Measurements from ENCODE around the gene GAS1. TPM values are rescaled to one million over a fixed set of nuclear protein-coding genes. Genes with fewer than 3 reads are reported as not detected.

GAS1 gene
- total RNA-seq, 1 donor from 2014 or later, result 120 TPM

DNA sequence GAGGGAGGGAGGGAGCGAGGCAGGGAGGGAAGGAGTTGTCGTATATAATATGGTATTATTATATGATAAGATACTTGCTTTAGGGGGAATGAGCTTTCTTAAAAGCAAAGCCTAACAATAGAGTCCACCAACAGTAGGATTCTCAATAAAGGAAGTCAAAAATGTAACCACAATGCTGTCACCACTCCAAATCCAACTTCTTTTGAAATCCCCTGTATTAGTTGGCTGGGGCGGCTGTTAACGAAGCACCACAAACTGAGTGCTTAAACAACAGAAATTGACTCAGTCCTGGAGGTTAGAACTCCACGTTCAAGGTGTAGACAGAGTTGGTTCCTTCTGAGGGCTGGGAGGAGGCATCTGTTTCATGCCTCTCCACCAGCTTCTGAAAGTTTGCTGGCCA lies 23.1 kb downstream of the GAS1 start:
- H3K27me3 Mint-ChIP-seq, result peaks cover 14% of the 10 kb centered on the region
- no peak overlapping the region for H3K4me3 Mint-ChIP-seq
- TF ChIP-seq, protein P1, sequence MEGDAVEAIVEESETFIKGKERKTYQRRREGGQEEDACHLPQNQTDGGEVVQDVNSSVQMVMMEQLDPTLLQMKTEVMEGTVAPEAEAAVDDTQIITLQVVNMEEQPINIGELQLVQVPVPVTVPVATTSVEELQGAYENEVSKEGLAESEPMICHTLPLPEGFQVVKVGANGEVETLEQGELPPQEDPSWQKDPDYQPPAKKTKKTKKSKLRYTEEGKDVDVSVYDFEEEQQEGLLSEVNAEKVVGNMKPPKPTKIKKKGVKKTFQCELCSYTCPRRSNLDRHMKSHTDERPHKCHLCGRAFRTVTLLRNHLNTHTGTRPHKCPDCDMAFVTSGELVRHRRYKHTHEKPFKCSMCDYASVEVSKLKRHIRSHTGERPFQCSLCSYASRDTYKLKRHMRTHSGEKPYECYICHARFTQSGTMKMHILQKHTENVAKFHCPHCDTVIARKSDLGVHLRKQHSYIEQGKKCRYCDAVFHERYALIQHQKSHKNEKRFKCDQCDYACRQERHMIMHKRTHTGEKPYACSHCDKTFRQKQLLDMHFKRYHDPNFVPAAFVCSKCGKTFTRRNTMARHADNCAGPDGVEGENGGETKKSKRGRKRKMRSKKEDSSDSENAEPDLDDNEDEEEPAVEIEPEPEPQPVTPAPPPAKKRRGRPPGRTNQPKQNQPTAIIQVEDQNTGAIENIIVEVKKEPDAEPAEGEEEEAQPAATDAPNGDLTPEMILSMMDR (conservative IDR thresholded peaks at IDR 0.05), result no peak
- H3K27ac Mint-ChIP-seq, result no peak overlapping the region
- no peaks in the 10 kb centered on the region for H3K36me3 Mint-ChIP-seq
- H3K9me3 Mint-ChIP-seq, result no peaks in the 10 kb centered on the region
- H3K4me1 Mint-ChIP-seq (ENCODE audit: unreplicated experiment), result peaks cover 35% of the 10 kb centered on the region
- DNase-seq (ENCODE audit: extremely low spot score, unreplicated experiment), result no peak

DNA sequence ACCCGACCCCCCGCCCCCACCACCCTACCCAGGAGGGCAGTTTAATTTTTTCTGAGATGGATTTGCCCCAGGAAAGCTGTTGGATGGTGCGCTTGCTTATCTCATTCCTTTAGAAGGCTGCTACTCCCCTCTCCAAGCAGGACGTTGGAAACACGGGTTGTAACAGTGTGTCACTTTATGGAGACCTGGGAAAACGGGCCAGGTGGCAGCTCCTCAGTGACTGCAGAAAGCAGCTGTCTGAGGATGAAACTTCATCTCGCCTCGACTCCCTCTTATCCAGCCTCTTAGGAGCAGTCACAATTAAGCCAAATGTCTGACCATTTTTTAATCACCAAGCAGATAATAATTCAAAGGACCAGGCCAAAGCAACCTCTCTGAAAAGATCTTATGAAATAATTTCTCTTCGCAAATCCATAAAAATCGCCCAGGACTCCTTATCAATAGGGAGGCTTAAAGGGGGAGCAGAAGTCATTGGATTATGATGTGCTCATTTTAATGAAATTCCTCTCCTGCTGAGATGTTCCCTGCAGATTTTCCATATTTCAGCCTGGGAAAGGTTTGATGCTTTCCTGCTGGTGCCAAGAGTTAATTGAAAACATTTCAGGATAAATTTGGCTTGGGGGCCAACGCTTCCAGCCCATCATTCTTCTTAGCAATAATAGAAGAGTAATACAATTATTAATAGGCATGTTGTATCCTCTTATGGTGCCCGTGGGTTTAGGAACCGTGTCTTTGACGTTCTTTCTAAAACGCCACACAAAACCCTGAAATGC lies 26.0 kb downstream of the GAS1 start:
- DNase-seq (ENCODE audit: extremely low spot score, unreplicated experiment), result no peak
- Mint-ChIP-seq H3K9me3 (no peaks in the 10 kb centered on the region), H3K36me3 (no peaks in the 10 kb centered on the region), H3K27ac (peak overlapping the region; percentile 8), H3K4me3 (peak overlapping the region; percentile 40), H3K4me1 (ENCODE audit: unreplicated experiment) (peaks cover 35% of the 10 kb centered on the region), H3K27me3 (peaks cover 12% of the 10 kb centered on the region)
- TF ChIP-seq, protein P1 (conservative IDR thresholded peaks at IDR 0.05), result no peak

DNA sequence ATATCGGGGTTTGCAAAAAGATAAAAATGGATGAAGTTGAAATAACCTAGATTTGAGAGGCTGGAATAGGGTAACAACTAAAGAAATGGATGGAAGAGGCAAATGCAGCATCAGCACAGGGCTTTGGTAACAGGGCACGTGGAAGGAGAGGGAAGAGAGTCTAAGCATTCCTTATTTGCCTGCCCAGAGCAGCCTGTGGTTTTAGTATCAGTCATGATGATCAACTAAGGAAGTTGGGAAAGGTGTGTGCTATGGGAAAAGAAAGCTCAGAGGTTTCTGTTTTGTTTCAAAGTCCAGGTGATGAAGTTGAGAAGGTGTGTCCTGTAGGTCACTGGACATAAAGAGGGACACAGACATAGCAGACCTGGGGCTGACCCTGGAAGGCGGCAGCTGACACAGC lies 28.8 kb downstream of the GAS1 start:
- TF ChIP-seq, protein P1 (conservative IDR thresholded peaks at IDR 0.05), result no peak
- peaks cover 27% of the 10 kb centered on the region for H3K4me1 Mint-ChIP-seq (ENCODE audit: unreplicated experiment)
- no peaks in the 10 kb centered on the region for H3K36me3 Mint-ChIP-seq
- H3K9me3 Mint-ChIP-seq, result no peaks in the 10 kb centered on the region
- DNase-seq (ENCODE audit: extremely low spot score, unreplicated experiment), result no peak
- peaks cover 6% of the 10 kb centered on the region for H3K27me3 Mint-ChIP-seq
- H3K4me3 Mint-ChIP-seq, result no peak overlapping the region
- no peak overlapping the region for H3K27ac Mint-ChIP-seq

DNA sequence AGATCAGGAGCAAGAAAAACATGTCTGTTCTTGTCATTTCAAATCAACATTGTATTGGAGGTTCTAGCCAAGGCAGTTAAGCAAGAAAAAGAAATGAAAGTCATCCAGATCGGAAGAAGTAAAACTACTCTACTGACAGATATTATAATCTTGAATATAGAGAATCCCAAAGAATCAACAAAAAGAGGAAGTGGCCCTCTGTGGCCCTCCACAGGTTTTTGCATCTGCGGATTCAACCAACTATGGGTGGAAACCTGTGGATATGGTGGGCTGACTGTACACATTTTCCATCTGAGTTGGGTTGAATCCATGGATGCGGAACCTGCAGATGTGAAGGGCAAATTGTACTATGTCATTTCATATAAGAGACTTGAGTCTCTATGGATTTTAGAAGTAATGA lies 35.1 kb downstream of the GAS1 start:
- TF ChIP-seq, protein P1 (conservative IDR thresholded peaks at IDR 0.05), result no peak
- peaks cover 6% of the 10 kb centered on the region for H3K36me3 Mint-ChIP-seq
- H3K27me3 Mint-ChIP-seq, result no peaks in the 10 kb centered on the region
- no peaks in the 10 kb centered on the region for H3K4me1 Mint-ChIP-seq (ENCODE audit: unreplicated experiment)
- DNase-seq (ENCODE audit: extremely low spot score, unreplicated experiment), result no peak
- H3K4me3 Mint-ChIP-seq, result no peak overlapping the region
- no peak overlapping the region for H3K27ac Mint-ChIP-seq
- peaks cover 14% of the 10 kb centered on the region for H3K9me3 Mint-ChIP-seq

DNA sequence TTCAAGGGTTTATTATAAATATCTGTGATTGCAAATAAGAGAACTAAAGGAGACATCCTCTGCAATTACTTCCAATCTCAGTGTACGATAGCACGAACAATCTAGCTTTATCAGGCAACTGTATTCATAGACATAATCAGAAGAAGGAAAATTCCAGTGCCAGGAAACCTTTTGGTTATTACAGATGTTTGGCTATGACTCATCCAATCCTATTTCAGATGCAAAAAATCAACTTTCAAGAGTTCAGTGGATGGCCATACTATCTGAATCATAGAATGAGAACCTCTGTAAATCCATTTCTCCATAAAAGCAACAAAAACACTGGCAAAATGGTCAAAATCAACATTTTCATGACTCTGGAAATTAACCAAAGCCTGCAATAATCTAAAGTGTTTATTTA lies 37.9 kb downstream of the GAS1 start:
- H3K4me1 Mint-ChIP-seq (ENCODE audit: unreplicated experiment), result no peaks in the 10 kb centered on the region
- no peak for DNase-seq (ENCODE audit: extremely low spot score, unreplicated experiment)
- TF ChIP-seq, protein P1 (conservative IDR thresholded peaks at IDR 0.05), result no peak
- H3K27ac Mint-ChIP-seq, result no peak overlapping the region
- peaks cover 6% of the 10 kb centered on the region for H3K36me3 Mint-ChIP-seq
- H3K27me3 Mint-ChIP-seq, result peaks cover 3% of the 10 kb centered on the region
- H3K9me3 Mint-ChIP-seq, result peaks cover 25% of the 10 kb centered on the region
- no peak overlapping the region for H3K4me3 Mint-ChIP-seq

Data from type B pancreatic cell (in vitro differentiated cells).